Stimulated activated CD4-positive, alpha-beta T cell treated with anti-CD3 and anti-CD28 coated beads, Interleukin-4, amount 100 ng/mL, for 24 hours (primary cell): Measurements from ENCODE around the gene TUBB.

Experiments used
- DNase-seq: peaks from one replicate; pipeline ENCODE4 v3.0.0-alpha.2; 2020

Gene TUBB

GRCh38 chr6:30719791-30720737, at the start of gene TUBB:
TUBB (plus strand) TSS chr6:30720352; CDS start chr6:30720507, 155 bp downstream.
- DNase-seq: peak; percentile 96

DNA sequence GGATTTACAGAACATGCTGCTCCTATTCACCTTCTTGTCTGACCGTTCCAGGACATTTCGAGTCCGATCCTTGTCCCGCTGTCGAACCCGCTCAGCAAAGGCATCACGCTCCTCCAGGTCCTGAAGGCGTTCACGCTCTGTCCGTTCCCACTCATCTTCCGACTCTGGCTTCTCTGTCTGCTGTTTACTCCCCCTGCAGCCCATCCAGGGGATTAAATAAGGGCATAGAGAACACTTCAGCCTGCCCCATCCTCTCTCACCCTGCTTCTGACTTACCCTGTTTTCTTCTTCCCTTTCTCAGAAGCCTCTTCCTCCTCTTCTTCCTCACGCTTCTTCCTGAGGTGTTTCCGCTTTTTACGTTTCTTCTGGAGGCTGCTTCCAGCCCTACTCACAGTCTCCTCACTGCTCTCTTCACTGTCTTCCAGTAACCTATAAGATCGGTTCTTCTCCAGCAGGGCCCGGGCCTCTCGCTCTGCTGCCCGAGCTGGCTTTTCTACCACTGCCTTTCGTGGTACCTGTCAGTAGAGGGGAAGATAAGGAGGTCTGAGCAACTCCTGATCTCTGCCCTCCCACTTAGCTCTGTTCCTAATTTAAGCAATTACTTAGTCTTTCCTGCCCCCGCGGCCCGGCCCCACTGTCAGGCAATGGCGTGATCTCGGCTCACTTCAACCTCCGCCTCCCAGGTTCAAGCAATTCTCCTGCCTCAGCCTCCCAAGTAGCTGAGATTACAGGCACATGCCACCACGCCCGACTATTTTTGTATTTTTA, 49.2 kb upstream of the TUBB start:
- no peak for DNase-seq

DNA sequence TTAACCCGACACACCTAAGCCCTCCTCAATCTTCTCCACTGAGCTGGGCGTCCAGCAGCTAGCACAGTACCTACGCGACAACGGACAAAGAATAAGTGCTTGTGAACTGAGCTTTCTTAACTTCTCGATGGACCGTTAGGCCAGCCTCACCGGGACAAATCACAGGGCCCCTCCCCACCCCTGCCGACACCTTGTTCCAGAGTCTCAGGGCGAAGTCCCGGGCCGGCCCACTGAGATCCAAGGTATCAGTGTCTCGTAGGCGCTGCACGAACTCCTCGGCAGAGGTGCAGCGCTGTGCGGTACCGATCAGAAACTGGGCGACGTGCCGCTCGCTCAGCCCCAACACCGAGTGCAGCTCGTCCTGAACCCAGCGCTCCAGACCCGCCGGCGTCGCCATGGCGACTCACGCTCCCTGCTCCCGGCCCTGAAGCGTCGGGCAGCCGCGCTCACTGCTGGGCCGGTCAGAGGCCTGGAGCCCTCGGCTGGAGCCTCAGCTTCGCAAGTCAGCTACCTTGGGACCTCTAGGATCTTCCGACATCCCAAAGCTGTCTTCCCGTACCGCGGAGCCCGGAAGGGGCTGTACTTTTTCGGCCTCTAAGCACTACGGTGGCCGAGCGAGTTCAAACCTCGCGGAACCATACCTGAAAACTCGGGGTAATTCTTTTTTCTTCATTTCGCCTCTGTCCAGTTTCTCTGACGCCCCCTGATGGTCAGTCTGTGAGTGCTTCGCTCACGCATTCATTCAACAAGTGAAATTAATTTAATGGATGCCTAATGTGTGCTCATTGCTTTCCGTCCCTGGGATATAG, 47.5 kb upstream of the TUBB start, which contains the start of gene DHX16:
Gene DHX16, minus strand, starts transcription at position 562 of the 809 bp plus-strand sequence. Its CDS starts 165 bp downstream, at position 397.
- DNase-seq: peak; percentile 94

- no peak for DNase-seq
Measured at GRCh38 chr6:30676660-30677285, 43.4 kb upstream of the TUBB start.

GRCh38 chr6:30678964-30679726, 41.0 kb upstream of the TUBB start:
- peak; percentile 92 for DNase-seq

GRCh38 chr6:30679765-30680535, 40.2 kb upstream of the TUBB start:
- no peak for DNase-seq

DNA sequence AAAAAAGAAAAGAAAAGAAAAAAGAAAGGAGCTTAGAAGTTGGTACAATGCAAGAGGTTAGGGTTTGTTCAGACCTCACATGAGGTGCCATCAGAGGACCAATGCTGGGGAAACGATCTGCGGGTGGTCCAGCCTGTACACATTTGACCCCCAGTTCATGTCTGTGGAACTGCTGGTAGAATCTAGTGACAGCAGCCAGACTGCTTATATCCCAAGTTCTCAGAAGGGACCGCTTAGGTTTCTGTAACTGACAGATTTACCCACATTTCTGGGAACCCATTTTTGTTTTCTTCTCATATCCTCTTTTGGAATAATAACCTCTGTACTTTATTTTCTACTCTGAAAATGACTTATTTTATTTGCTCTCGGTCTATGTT, 38.4 kb upstream of the TUBB start:
- no peak for DNase-seq

GRCh38 chr6:30682143-30683117, 37.7 kb upstream of the TUBB start:
- DNase-seq: peak; percentile 84

DNA sequence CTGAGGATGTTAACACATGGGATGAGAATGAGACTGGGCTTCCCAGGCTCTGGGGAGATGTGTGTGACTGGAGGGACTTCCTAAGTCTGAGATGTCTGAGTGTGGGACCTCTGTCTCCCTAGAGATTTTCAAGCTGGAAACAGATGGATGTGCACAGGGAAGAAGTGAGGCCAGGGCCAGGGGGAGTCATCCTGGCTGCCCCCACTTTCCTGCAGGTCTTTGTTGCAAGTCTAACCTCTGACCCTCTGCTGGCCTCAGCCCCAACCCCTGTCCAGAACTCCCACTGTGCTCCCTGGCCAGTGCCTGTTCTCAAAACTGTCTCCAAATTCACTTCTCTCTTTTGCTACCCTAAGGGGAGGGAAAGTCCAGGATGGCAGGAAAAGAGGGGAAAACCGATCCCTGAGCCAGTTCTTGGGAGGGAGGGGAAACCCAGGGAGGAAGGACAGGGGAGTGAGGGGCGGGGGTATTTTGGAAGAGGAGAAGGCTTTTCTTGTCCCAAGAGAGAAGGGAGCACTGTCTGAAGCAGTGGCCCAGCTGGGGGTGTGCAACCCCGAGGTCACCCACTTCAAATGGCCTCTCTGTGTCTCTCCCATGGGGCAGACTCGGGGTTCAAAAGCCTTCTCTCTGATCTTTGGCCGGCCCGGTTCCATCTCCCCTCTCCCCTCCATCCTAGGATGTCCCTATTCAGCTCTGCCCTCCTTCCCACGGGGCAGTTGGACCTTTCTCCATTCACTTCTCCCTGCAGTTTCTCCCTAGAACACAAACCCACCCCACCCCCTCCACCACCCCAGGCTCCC, 36.8 kb upstream of the TUBB start:
- no peak for DNase-seq

DNA sequence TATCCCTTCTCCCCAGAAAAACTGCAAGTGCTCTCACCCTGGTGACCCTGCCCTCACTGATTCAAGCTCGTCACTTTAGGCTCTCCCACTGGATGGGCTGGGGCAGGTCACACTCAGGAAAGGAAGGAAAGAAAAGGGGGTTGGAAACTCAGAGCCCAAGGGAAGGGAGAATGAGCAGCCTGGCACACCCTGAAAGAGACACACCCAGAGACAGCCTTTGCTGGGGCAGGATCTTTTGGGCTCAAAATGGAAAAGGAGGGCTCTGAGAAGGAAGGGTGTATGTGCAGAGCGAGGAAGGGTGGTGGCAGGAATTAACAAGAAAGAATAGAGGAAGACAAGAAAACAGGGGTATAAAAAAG, 36.2 kb upstream of the TUBB start:
- no peak for DNase-seq

GRCh38 chr6:30684386-30685156, 35.6 kb upstream of the TUBB start:
- DNase-seq: peak; percentile 61

DNA sequence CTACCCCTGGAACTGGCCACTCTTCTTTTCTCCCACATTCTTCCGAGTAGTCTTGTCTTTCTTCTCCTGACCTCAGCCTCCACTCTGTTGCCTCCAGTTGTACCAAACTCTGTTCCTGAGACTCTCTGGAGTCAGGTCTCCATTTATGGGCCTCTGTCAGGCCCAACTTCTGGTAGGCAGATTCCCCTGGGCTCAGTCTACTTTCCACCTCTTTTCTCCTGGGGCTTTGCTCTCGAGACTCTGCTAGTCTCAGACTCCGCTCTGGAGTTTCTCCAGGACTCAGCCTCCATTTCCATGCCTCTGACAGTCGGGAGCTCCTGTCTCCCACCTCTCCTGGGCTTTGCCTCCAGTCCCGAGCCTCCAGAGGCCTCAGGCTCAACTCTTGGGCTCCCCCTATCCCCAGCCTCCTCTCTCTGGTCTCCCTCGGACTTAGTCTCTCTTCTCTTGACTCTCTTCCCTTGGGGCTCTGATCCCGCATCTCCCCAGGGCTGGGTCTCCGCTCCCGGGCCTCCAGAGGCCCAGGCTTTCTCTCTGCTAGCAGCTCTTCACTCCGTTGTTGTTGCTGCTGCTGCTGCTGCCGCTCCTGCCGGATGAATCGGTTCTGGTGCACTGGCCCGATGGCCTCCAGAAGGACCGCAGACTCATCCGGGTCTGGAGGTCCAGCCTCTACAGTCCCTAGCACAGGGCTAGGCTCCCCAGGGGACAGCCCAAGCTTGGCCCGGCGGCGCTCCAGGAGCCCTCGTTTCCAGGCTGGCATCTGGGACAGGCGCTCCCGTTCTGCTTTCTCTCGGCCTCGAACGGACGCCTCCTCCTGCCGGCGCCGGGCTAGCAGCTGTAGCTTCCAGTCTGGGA, 34.8 kb upstream of the TUBB start:
- DNase-seq: peak; percentile 33

DNA sequence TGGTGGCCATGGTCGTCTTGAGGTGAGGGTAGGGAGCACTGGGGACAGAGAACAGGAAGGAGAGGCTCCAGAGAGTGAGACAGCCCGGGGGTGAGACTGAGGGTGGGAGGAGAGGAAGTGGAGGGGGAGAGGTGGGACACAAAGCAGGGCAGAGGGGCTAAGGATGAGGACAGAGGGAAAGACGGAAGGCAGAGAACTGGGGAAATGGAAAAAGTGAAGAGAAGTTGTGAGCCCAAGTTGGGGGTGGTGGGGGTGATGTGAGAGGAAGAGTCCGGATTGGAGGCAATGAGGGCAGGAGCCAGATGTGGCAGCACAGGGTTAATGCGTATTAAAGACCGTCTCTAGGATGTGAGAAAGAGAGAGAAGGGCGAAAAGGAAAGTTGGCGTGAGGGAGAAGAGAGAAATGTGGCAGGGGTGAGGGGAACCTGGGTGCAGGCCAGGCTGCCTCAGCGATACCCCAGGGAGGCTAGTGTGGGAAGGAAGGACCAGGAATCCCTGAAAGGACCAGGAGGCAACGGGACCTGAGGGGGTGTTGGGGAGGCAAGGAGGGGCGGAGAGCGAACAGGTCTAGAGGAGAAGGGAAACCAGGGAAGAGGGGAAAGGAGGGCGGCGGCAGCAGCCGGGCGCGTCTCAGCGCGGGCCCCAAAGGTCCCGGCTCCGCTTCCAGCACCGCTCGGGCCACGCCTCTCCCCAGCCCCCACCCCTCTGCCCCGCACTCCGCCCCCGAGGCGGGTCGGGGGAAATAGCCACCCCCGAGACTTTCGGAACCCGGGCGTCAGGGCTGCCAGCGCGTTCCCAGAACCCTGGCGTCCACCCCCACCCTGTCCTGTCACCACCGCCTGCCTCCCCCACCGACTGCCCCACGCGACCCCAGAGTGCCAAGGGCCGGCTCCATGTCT, 33.9 kb upstream of the TUBB start, which contains the start of gene PPP1R18:
Gene PPP1R18, minus strand, starts transcription at position 637 of the 899 bp plus-strand sequence. Its CDS starts 627 bp downstream, at position 10.
- peak; percentile 87 for DNase-seq

DNA sequence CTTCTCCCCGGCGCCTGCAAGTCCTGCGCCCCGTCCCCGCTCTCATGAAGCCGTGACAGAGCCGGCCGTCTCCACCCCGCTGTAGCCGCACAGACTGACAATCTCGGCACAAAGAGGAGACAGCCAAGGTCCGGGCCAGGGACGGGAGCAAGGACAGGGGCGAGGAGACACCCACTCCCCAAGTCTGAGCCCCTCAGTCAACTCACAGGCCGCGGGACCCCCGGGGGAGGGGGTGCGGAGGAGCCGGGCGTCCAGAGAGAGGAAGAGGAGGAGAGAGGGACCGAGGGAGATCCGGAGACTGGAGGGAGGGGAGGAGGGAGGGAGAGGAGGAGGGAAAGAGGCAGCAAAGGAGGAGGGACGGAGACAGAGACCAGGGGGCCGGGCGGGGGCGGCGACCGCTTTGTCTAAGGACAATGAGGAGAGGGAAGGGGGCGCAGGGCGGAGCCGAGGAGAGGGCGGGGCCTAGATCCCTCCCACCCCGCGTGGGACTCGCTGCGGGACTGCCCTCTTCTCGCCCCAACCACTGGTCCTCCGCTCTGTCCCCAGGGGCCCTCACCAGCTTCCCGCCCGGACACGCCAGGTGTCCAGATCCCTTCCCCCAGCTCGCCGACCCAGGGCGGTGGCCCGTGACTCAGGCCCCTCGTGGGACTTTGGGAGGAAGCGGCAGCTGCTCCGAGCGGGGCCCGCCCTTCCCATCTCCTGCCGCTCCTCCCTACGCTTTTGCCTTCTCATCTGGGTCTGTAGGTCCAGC, 33.1 kb upstream of the TUBB start:
- peak; percentile 83 for DNase-seq
